ENCODE results near the gene RALGPS2.
"Not testable (repeated sequence)": the region's sequence is repeated elsewhere in the genome, so short reads cannot be mapped to it uniquely, and the experiment has no call there.

The RALGPS2 gene

DNA sequence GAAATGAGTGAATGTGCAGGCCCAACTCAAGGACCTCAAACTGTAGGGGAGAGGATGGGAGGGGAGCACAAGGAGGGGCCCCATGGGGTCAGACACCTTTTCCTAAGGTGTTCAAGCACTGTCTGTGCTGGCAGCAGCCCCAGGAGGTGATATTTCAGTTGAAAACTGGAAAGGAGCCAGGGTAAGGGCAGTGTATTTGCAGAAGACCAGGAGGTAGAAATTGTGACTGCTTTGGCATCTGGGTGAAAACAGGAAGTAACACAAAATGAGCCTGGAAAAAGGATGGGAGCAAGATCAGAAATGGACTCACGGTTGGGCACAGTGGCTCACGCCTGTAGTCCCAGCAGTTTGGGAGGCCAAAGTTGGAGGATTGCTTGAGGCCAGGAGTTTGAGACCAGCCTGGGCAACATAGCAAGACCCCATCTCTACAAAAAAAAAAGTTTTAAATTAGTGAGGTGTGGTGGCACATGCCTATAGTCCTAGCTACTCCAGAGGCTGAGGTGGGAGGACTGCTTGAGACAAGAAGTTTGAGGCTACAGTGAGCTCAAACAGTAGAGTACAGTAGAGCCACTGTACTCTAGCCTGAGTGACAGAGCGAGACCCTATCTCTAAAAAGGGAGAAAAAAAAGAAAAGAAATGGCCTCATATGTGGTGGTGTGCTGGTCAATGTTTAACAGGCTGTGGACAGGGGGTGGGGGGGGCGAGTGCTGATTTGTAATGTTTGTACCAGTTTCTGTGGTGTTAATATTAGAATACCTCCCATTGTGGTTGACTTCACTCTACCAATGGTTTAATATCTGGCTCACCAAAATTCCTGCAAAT lies 222.0 kb downstream of the RALGPS2 start:
- Mint-ChIP-seq H3K27ac (no peak overlapping the region), H3K4me1 (peaks cover 6% of the 10 kb centered on the region), H3K4me3 (no peak overlapping the region), H3K27me3 (peaks cover 11% of the 10 kb centered on the region), H3K36me3 (no peaks in the 10 kb centered on the region), H3K9me3 (no peaks in the 10 kb centered on the region)
- CTCF ChIA-PET: no interaction called here
- DNase-seq: no peak

DNA sequence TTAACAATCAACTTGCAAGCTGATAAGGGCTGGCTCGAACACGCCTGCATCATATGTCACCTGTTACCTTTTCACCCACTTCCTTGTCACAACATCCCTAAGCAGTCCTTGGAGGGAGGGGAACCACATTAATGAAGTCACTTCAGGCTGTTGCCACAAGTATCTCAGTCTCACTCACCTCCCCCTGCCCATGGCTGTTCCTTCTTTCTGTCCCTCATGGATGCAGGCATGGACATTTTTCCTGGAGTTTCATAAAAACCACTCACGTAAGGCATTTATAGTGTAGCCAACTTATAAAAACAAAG lies 222.6 kb downstream of the RALGPS2 start:
- Mint-ChIP-seq H3K9me3 (no peaks in the 10 kb centered on the region), H3K27ac (no peak overlapping the region), H3K27me3 (peaks cover 8% of the 10 kb centered on the region)

DNA sequence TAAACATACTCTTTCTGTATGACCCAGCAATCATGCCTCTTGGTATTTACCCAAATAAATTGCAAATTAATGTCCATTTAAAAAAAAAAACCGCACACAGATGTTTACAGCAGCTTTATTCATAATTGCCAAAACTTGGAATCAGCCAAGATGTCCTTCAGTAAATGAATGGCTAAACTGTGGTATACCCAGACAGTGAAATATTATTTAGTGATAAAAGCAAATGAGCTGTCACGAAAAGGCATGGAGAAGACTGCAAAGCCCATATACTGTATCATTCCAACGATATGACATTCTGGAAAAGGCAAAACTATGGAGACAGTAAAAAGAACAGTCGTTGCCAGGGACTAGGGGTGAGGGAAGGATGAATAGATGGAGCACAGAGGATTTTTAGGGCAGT lies 223.6 kb downstream of the RALGPS2 start:
- H3K4me3 Mint-ChIP-seq: no peak overlapping the region
- no peaks in the 10 kb centered on the region for H3K4me1 Mint-ChIP-seq
- no peaks in the 10 kb centered on the region for H3K36me3 Mint-ChIP-seq
- CTCF ChIA-PET: no interaction called here
- H3K27ac Mint-ChIP-seq: no peak overlapping the region
- H3K27me3 Mint-ChIP-seq: peaks cover 7% of the 10 kb centered on the region
- DNase-seq: no peak
- H3K9me3 Mint-ChIP-seq: no peaks in the 10 kb centered on the region

More for the DNA sequence above, 222.6 kb downstream of the RALGPS2 start:
- CTCF ChIA-PET: no interaction called here
- no peak for DNase-seq
- no peaks in the 10 kb centered on the region for H3K36me3 Mint-ChIP-seq
- no peak overlapping the region for H3K4me3 Mint-ChIP-seq
- peaks cover 6% of the 10 kb centered on the region for H3K4me1 Mint-ChIP-seq

DNA sequence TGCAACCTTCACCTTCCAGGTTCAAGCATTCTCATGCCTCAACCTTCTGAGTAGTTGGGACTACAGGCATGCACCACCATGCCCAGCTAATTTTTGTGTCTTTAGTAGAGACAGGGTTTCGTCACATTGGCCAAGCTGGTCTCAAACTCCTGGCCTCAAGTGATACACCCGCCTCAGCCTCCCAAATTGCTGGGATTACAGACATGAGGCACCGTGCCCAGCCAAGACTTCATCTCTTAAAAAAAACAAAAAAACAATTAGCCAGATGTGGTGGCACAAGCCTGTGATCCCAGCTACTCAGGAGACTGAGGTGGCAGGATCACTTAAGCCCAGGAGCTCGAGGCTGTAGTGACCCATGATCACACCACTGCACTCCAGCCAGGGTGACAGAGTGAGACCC lies 224.8 kb downstream of the RALGPS2 start:
- not testable (repeated sequence) for H3K27me3 Mint-ChIP-seq, H3K27ac Mint-ChIP-seq, H3K9me3 Mint-ChIP-seq, H3K4me1 Mint-ChIP-seq, H3K36me3 Mint-ChIP-seq, DNase-seq, H3K4me3 Mint-ChIP-seq
- CTCF ChIA-PET: interaction anchor here (0.6 kb wide), 1 partner anchor 17 kb away, joined by 4 read pairs; no protein-coding TSS in a partner anchor

DNA sequence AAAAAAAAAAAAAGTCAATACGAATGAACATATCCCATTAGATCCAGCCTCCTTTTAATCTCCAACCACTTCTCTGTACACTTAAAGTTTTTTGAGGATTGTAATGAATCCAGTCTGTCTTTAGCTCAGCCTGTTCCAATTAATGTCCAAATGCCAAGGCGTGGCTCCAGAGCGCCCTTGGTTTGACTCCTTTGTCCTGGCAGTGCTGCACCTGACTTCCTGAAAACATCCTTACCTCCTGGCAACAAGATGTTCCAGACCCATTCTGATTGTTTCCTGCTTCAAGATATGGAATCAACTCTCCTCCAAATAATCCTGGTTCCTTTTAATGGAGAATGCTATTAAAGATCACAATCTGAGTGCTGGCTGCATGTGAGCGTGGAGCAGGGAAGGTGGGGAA lies 226.6 kb downstream of the RALGPS2 start:
- Mint-ChIP-seq H3K27me3 (peaks cover 4% of the 10 kb centered on the region), H3K4me1 (no peaks in the 10 kb centered on the region), H3K4me3 (no peak overlapping the region), H3K36me3 (no peaks in the 10 kb centered on the region), H3K27ac (no peak overlapping the region), H3K9me3 (no peaks in the 10 kb centered on the region)
- DNase-seq: no peak
- CTCF ChIA-PET: no interaction called here

DNA sequence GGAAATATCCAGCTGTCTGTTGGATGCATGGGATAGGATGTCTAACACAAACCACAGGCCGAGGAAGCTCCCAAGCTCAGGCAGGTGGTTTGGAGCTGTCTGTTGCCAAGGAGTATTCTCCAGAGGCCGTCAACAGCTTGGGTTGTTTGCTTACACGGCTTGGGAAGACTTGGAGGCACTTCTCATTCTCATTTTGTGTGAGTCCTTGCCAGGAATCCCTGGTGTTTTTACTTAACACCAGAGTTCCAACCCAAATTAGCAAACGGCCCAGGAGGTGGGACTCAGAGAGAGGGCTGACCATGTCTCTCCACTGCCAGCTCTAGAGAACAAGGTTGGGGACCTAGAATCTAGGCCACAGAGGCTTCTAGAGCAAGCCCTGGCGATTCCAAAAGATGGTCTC lies 228.0 kb downstream of the RALGPS2 start:
- no peak overlapping the region for H3K27ac Mint-ChIP-seq
- H3K36me3 Mint-ChIP-seq: no peaks in the 10 kb centered on the region
- H3K4me1 Mint-ChIP-seq: no peaks in the 10 kb centered on the region
- CTCF ChIA-PET: no interaction called here
- H3K9me3 Mint-ChIP-seq: no peaks in the 10 kb centered on the region
- DNase-seq: no peak
- no peaks in the 10 kb centered on the region for H3K27me3 Mint-ChIP-seq
- H3K4me3 Mint-ChIP-seq: no peak overlapping the region

GRCh38 chr1:178953538-178954324 lies 228.7 kb downstream of the RALGPS2 start:
- Mint-ChIP-seq H3K27me3 (no peaks in the 10 kb centered on the region), H3K4me1 (no peaks in the 10 kb centered on the region), H3K27ac (no peak overlapping the region), H3K9me3 (no peaks in the 10 kb centered on the region), H3K4me3 (no peak overlapping the region), H3K36me3 (no peaks in the 10 kb centered on the region)
- CTCF ChIA-PET: no interaction called here
- no peak for DNase-seq

GRCh38 chr1:178954325-178954690 lies 229.3 kb downstream of the RALGPS2 start:
- Mint-ChIP-seq H3K36me3 (no peaks in the 10 kb centered on the region), H3K4me3 (no peak overlapping the region), H3K9me3 (no peaks in the 10 kb centered on the region), H3K27ac (no peak overlapping the region), H3K4me1 (no peaks in the 10 kb centered on the region), H3K27me3 (no peaks in the 10 kb centered on the region)
- CTCF ChIA-PET: no interaction called here
- no peak for DNase-seq

DNA sequence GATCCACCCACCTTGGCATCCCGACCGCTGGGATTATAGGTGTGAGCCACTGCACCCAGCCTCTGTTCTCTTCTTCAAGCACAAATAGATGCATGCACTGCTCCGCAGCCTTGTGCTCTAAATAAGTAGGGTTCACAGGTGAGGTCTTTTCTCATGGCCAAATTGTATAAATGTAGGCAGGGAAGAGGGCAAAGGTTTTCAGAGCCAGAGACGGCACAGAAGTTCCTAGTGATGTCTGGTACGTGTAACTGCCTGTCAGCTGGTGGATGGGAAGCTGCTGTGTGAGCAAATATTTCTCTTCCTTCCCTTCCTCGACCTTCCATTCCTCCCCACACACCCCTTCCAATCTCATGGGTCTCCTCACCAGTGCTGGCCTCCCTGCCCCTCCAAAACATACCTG lies 229.9 kb downstream of the RALGPS2 start:
- no peaks in the 10 kb centered on the region for H3K9me3 Mint-ChIP-seq
- no peak for DNase-seq
- H3K4me1 Mint-ChIP-seq: no peaks in the 10 kb centered on the region
- CTCF ChIA-PET: no interaction called here
- H3K27ac Mint-ChIP-seq: no peak overlapping the region
- no peaks in the 10 kb centered on the region for H3K27me3 Mint-ChIP-seq
- H3K36me3 Mint-ChIP-seq: no peaks in the 10 kb centered on the region
- H3K4me3 Mint-ChIP-seq: no peak overlapping the region

GRCh38 chr1:178955391-178955954 lies 230.4 kb downstream of the RALGPS2 start:
- no peak for DNase-seq
- no peak overlapping the region for H3K4me3 Mint-ChIP-seq
- H3K9me3 Mint-ChIP-seq: no peaks in the 10 kb centered on the region
- CTCF ChIA-PET: no interaction called here
- no peaks in the 10 kb centered on the region for H3K36me3 Mint-ChIP-seq
- no peaks in the 10 kb centered on the region for H3K27me3 Mint-ChIP-seq
- H3K27ac Mint-ChIP-seq: no peak overlapping the region
- H3K4me1 Mint-ChIP-seq: no peaks in the 10 kb centered on the region

GRCh38 chr1:178958491-178958890 lies 233.4 kb downstream of the RALGPS2 start:
- DNase-seq: no peak
- Mint-ChIP-seq H3K4me1 (no peaks in the 10 kb centered on the region), H3K27me3 (no peaks in the 10 kb centered on the region), H3K4me3 (no peak overlapping the region), H3K27ac (no peak overlapping the region), H3K9me3 (peaks cover 3% of the 10 kb centered on the region), H3K36me3 (no peaks in the 10 kb centered on the region)
- CTCF ChIA-PET: no interaction called here

- Mint-ChIP-seq H3K4me1 (no peaks in the 10 kb centered on the region), H3K4me3 (no peak overlapping the region), H3K36me3 (no peaks in the 10 kb centered on the region), H3K9me3 (peaks cover 3% of the 10 kb centered on the region), H3K27ac (no peak overlapping the region), H3K27me3 (no peaks in the 10 kb centered on the region)
- no peak for DNase-seq
- CTCF ChIA-PET: interaction anchor here (0.8 kb wide), 1 partner anchor 192 kb away, joined by 3 read pairs; no protein-coding TSS in a partner anchor
These were observed 234.8 kb downstream of the RALGPS2 start for GRCh38 chr1:178959543-178960460.

- H3K36me3 Mint-ChIP-seq: no peaks in the 10 kb centered on the region
- H3K27ac Mint-ChIP-seq: no peak overlapping the region
- H3K4me1 Mint-ChIP-seq: no peaks in the 10 kb centered on the region
- H3K27me3 Mint-ChIP-seq: no peaks in the 10 kb centered on the region
- no peak for DNase-seq
- CTCF ChIA-PET: interaction anchor here (0.8 kb wide), 1 partner anchor 193 kb away, joined by 3 read pairs; no protein-coding TSS in a partner anchor
- no peak overlapping the region for H3K4me3 Mint-ChIP-seq
- H3K9me3 Mint-ChIP-seq: peaks cover 3% of the 10 kb centered on the region
These were observed 235.6 kb downstream of the RALGPS2 start for GRCh38 chr1:178960482-178961240.
